ENCODE measurements around the gene CXCL1.

Gene CXCL1

DNA sequence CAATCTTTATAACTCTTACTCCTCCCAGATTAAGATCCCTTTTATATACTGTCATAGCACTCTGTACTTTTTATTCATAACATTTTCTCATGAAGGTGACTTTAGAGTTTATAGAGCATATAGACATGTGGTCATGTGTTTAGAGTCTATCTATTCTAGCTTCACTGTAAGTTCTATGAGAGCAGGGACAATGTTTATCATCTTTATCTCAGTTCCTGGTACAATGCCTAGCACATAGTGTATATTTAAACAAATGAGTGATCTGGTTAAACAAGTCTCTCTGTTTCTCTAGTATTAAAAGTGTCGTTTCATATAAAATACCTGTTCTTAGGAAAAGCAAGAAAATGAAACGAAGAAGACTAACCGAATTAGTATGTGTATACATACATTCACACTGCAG lies 29.5 kb upstream of the CXCL1 start:
- Histone ChIP-seq H3K27ac (ENCODE audit: low read depth, low read length) (no peak overlapping the region), H3K4me1 (ENCODE audit: control insufficient read depth, insufficient read depth, low read length) (0 out of 2 replicates have a peak, but pooled peaks cover 1% of the 10 kb centered on the region), H3K9me3 (ENCODE audit: control insufficient read depth, insufficient read depth, low read length) (no peaks in the 10 kb centered on the region), H3K9ac (ENCODE audit: low read depth, low read length) (no peak overlapping the region), H3K27me3 (ENCODE audit: control insufficient read depth, insufficient read depth, low read length) (peaks cover 29% of the 10 kb centered on the region), H3K4me3 (ENCODE audit: low read depth, low read length) (no peak overlapping the region), H3K36me3 (ENCODE audit: control insufficient read depth, insufficient read depth, low read length) (no peaks in the 10 kb centered on the region)

DNA sequence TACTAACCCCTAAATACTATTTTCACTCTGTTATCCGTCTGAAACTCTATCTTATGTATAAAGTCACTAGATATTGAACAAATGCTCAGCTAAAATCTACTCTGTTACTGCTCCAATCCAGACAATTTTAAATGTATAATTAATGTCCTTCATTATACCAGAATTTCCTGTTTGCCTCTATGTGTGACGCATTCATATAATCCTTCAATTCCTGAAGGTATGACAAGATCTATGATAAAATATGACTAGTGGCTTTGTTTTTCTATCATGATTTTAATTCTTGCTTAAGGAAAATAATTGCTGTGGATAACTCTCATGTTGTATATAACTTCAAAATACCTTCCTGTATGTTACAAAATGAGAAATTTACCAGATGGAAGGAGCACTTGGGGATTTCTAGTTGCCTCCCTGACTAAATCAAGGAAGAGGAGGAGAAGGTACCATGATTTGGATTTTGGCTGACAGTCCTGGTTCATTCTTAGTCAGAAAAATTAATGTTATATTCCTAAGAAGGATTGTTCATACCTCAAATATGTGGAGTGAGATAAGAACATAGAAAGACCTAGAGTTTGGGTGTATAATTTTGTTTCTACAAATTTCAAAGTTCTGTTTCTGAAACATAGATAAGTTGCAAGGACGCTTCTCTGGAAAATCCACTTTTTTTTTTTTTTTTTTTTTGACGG lies 27.8 kb upstream of the CXCL1 start:
- H3K9me3 ChIP-seq (ENCODE audit: control insufficient read depth, insufficient read depth, low read length), result no peaks in the 10 kb centered on the region
- H3K9ac ChIP-seq (ENCODE audit: low read depth, low read length), result no peak overlapping the region
- no peak overlapping the region for H3K4me3 ChIP-seq (ENCODE audit: low read depth, low read length)
- H3K27ac ChIP-seq (ENCODE audit: low read depth, low read length), result no peak overlapping the region
- H3K36me3 ChIP-seq (ENCODE audit: control insufficient read depth, insufficient read depth, low read length), result no peaks in the 10 kb centered on the region
- H3K4me1 ChIP-seq (ENCODE audit: control insufficient read depth, insufficient read depth, low read length), result 0 out of 2 replicates have a peak, but pooled peaks cover 3% of the 10 kb centered on the region
- H3K27me3 ChIP-seq (ENCODE audit: control insufficient read depth, insufficient read depth, low read length), result peaks cover 29% of the 10 kb centered on the region

DNA sequence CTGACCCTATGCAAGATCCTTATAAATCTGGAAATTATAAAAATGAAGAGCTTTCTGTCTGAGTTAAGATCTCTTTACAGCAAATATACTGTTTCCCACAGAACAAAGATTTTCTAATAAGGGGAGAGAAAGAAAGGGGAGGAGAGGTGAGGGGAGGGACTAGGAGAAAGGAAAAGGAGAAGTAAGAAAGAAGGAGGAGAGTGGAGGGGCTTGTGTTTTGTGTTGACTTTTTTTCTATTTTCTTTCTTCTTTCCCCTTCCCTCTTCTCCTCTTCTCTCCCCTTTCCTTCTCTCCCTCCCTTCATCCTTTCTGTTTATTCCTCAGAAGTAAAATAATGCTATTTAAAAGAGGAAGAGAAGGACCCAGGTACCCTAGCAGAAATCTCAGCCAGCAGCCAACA lies 26.5 kb upstream of the CXCL1 start:
- no peak overlapping the region for H3K27ac ChIP-seq (ENCODE audit: low read depth, low read length)
- no peak overlapping the region for H3K9ac ChIP-seq (ENCODE audit: low read depth, low read length)
- H3K4me1 ChIP-seq (ENCODE audit: control insufficient read depth, insufficient read depth, low read length), result 0 out of 2 replicates have a peak, but pooled peaks cover 3% of the 10 kb centered on the region
- no peaks in the 10 kb centered on the region for H3K36me3 ChIP-seq (ENCODE audit: control insufficient read depth, insufficient read depth, low read length)
- H3K4me3 ChIP-seq (ENCODE audit: low read depth, low read length), result no peak overlapping the region
- H3K27me3 ChIP-seq (ENCODE audit: control insufficient read depth, insufficient read depth, low read length), result peaks cover 18% of the 10 kb centered on the region
- H3K9me3 ChIP-seq (ENCODE audit: control insufficient read depth, insufficient read depth, low read length), result no peaks in the 10 kb centered on the region

DNA sequence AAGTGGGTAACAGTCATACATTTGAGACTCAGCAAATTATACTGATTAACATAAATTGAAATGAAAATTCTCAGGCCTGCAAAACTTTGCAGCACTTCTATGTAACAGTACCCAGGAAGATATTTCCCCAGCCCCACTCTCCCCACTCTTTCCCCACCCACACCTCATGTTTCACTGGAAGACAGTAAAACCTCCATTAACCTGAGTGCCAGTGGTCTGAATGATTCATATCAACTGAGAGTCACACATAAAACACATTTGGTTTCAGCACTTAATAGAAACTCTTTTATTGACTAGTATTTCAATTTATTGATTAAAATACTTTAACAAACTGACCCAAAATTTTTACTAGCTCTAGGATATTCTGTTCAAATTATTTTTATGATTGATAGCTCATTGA lies 25.8 kb upstream of the CXCL1 start:
- Histone ChIP-seq H3K9me3 (ENCODE audit: control insufficient read depth, insufficient read depth, low read length) (no peaks in the 10 kb centered on the region), H3K27ac (ENCODE audit: low read depth, low read length) (no peak overlapping the region), H3K27me3 (ENCODE audit: control insufficient read depth, insufficient read depth, low read length) (peaks cover 11% of the 10 kb centered on the region), H3K36me3 (ENCODE audit: control insufficient read depth, insufficient read depth, low read length) (no peaks in the 10 kb centered on the region), H3K9ac (ENCODE audit: low read depth, low read length) (no peak overlapping the region), H3K4me1 (ENCODE audit: control insufficient read depth, insufficient read depth, low read length) (0 out of 2 replicates have a peak, but pooled peaks cover 3% of the 10 kb centered on the region), H3K4me3 (ENCODE audit: low read depth, low read length) (no peak overlapping the region)

DNA sequence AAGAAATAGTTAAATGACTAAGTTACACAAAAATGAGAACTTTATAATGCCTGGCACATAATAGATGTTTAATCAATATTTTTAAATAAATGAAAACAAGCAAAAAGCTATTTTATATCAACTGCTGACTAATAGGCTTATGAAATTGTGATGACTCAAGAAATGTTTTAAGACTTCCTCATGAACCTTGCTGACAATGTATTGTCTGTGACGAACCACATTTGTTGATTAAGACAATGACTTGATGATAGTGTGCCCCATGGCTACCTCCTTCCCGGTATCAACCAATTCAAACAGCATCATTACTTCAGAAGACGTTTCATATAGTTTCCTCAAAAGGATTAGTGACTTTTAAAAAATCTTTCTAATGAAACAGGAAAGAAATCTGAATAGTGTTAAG lies 24.8 kb upstream of the CXCL1 start:
- Histone ChIP-seq H3K36me3 (ENCODE audit: control insufficient read depth, insufficient read depth, low read length) (no peaks in the 10 kb centered on the region), H3K4me3 (ENCODE audit: low read depth, low read length) (no peak overlapping the region), H3K9ac (ENCODE audit: low read depth, low read length) (no peak overlapping the region), H3K9me3 (ENCODE audit: control insufficient read depth, insufficient read depth, low read length) (no peaks in the 10 kb centered on the region), H3K27me3 (ENCODE audit: control insufficient read depth, insufficient read depth, low read length) (peaks cover 2% of the 10 kb centered on the region), H3K27ac (ENCODE audit: low read depth, low read length) (no peak overlapping the region), H3K4me1 (ENCODE audit: control insufficient read depth, insufficient read depth, low read length) (0 out of 2 replicates have a peak, but pooled peaks cover 3% of the 10 kb centered on the region)

DNA sequence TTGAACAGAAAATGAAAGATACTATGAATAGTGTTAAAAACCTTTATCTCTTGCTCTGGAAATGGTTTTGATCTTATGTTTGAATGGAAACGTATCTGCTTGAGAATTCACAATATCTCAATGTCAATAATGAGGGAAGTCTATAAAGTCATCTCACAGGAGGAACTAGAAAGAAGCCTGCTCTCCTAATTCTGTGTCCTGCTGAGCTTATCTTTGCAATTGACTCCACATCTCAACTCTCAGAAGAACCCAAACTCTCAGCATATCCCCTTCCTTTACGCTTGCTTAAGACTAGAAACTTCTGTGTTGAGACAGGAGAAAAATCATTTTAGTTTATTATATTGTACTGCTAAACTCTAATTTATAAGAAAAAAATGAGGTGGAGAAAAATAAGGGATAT lies 24.4 kb upstream of the CXCL1 start:
- H3K36me3 ChIP-seq (ENCODE audit: control insufficient read depth, insufficient read depth, low read length), result no peaks in the 10 kb centered on the region
- no peak overlapping the region for H3K27ac ChIP-seq (ENCODE audit: low read depth, low read length)
- H3K27me3 ChIP-seq (ENCODE audit: control insufficient read depth, insufficient read depth, low read length), result no peaks in the 10 kb centered on the region
- 0 out of 2 replicates have a peak, but pooled peaks cover 3% of the 10 kb centered on the region for H3K4me1 ChIP-seq (ENCODE audit: control insufficient read depth, insufficient read depth, low read length)
- H3K9me3 ChIP-seq (ENCODE audit: control insufficient read depth, insufficient read depth, low read length), result no peaks in the 10 kb centered on the region
- H3K4me3 ChIP-seq (ENCODE audit: low read depth, low read length), result no peak overlapping the region
- no peak overlapping the region for H3K9ac ChIP-seq (ENCODE audit: low read depth, low read length)

DNA sequence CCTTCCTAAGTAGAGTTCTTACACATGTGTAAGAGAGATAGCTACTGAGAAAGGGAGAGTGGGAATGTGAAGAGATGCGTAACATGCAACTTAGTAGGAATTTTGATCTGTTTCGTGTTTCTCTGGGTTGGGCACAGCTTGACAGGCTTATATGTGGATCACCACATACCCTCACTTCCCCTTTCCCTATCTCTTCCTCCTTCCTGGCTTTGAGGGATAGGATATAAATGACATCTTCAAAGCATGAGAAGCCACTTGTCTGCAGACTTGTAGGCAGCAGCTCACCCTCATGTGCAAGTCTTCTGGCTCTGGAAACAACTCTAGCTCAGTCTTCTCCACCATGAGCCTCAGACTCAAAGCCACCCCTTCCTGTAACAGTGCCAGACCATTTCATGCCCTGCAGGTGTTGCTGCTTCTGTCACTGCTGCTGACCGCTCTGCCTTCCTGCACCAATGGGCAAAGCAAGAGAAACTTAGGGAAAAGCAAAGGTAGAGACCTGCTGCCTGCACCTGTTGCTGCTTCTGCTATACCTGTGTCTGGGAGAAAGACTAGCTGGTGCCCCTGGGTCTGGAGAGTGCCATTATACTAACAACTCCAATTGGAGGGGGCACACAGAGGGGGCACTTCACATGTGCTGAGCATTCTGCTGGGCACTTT lies 21.5 kb upstream of the CXCL1 start:
- H3K27me3 ChIP-seq (ENCODE audit: control insufficient read depth, insufficient read depth, low read length), result peaks cover 5% of the 10 kb centered on the region; the same call in 1 of the 2 replicates
- H3K4me3 ChIP-seq (ENCODE audit: low read depth, low read length), result no peak overlapping the region
- H3K27ac ChIP-seq (ENCODE audit: low read depth, low read length), result no peak overlapping the region
- no peaks in the 10 kb centered on the region for H3K36me3 ChIP-seq (ENCODE audit: control insufficient read depth, insufficient read depth, low read length)
- H3K9me3 ChIP-seq (ENCODE audit: control insufficient read depth, insufficient read depth, low read length), result no peaks in the 10 kb centered on the region
- H3K4me1 ChIP-seq (ENCODE audit: control insufficient read depth, insufficient read depth, low read length), result 0 out of 2 replicates have a peak, but pooled peaks cover 7% of the 10 kb centered on the region
- H3K9ac ChIP-seq (ENCODE audit: low read depth, low read length), result no peak overlapping the region

DNA sequence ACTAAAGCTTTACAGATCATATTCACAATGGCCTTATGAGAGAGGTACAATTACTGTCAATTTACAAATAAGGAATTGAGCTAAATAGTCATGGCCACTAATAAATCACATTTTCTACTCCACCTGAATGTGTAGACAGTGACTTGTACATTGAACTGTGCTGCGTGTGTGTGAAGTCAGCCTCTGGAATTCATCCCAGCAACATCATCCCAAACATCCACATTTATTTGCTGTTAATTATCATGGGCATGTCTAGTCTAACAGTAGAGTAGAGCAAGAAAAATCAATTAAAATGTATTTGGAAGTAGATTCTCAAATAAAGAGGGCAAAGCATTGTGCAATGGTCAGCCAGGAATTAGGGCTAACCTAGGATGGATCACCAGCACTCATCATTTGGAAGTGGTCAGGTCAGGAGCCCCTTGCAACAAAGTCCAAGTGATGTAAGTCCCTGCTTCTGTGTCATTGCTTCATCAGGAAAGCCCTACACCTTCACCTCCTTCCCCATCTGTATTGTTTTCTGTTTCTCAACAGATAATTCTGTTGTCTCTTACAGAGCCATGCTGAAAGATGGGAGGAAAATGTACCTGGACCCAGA lies 20.9 kb upstream of the CXCL1 start:
- H3K9ac ChIP-seq (ENCODE audit: low read depth, low read length), result no peak overlapping the region
- no peaks in the 10 kb centered on the region for H3K9me3 ChIP-seq (ENCODE audit: control insufficient read depth, insufficient read depth, low read length)
- peaks cover 11% of the 10 kb centered on the region for H3K27me3 ChIP-seq (ENCODE audit: control insufficient read depth, insufficient read depth, low read length)
- no peak overlapping the region for H3K27ac ChIP-seq (ENCODE audit: low read depth, low read length)
- H3K4me3 ChIP-seq (ENCODE audit: low read depth, low read length), result no peak overlapping the region
- 0 out of 2 replicates have a peak, but pooled peaks cover 7% of the 10 kb centered on the region for H3K4me1 ChIP-seq (ENCODE audit: control insufficient read depth, insufficient read depth, low read length)
- H3K36me3 ChIP-seq (ENCODE audit: control insufficient read depth, insufficient read depth, low read length), result no peaks in the 10 kb centered on the region

DNA sequence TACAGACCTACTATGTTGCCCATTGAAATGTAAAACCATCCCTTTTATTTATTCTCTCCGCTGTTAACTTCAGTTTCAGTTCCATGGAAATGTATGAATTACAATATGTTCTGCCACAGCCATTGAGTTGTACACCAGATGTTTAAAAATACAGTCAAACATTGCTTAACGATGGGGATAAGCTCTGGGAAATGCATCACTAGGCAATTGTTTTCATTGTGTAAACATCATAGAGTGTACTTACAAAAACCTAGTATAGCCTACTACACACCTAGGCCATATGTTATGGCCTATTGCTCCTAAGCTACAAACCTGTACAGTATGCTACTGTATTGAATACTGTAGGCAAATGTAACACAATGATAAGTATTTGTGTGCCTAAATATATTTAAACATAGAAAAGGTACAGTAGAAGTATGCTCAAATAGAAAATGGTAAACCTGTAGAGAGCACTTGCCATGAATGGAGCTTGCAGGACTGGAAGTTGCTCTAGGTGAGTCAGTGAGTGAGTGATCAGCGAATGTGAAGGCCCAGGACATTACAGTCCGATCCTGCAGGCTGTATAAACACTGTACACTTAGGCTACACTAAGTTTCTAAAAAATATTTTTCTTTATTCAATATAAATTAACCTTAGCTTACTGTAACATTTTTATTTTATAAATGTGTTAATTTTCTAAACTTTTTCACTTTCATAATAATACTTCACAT lies 18.8 kb upstream of the CXCL1 start:
- no peaks in the 10 kb centered on the region for H3K36me3 ChIP-seq (ENCODE audit: control insufficient read depth, insufficient read depth, low read length)
- no peaks in the 10 kb centered on the region for H3K9me3 ChIP-seq (ENCODE audit: control insufficient read depth, insufficient read depth, low read length)
- H3K4me1 ChIP-seq (ENCODE audit: control insufficient read depth, insufficient read depth, low read length), result 0 out of 2 replicates have a peak, but pooled peaks cover 8% of the 10 kb centered on the region
- H3K9ac ChIP-seq (ENCODE audit: low read depth, low read length), result no peak overlapping the region
- H3K27ac ChIP-seq (ENCODE audit: low read depth, low read length), result no peak overlapping the region
- peaks cover 19% of the 10 kb centered on the region for H3K27me3 ChIP-seq (ENCODE audit: control insufficient read depth, insufficient read depth, low read length)
- H3K4me3 ChIP-seq (ENCODE audit: low read depth, low read length), result no peak overlapping the region

DNA sequence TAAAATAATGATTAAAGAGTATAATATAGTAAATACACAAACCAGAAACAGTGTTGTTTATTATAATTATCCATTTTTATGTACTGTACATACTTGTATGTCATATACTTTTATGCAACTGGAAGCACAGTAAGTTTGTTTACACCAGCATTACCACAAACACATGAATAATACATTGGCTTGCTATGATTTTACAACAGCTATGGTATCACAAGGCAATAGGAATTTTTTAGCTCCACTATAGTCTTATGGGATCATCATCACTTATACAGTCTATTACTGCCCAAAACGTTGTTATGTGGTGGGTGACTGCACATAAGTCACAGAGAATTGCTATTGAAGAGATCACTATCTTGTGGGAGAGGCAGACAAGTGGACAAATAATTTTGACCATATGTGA lies 17.9 kb upstream of the CXCL1 start:
- no peaks in the 10 kb centered on the region for H3K36me3 ChIP-seq (ENCODE audit: control insufficient read depth, insufficient read depth, low read length)
- peaks cover 19% of the 10 kb centered on the region for H3K27me3 ChIP-seq (ENCODE audit: control insufficient read depth, insufficient read depth, low read length)
- H3K4me3 ChIP-seq (ENCODE audit: low read depth, low read length), result no peak overlapping the region
- H3K9me3 ChIP-seq (ENCODE audit: control insufficient read depth, insufficient read depth, low read length), result no peaks in the 10 kb centered on the region
- H3K9ac ChIP-seq (ENCODE audit: low read depth, low read length), result no peak overlapping the region
- no peak overlapping the region for H3K27ac ChIP-seq (ENCODE audit: low read depth, low read length)
- H3K4me1 ChIP-seq (ENCODE audit: control insufficient read depth, insufficient read depth, low read length), result 0 out of 2 replicates have a peak, but pooled peaks cover 8% of the 10 kb centered on the region
